GM19467 (cell line): Measurements from ENCODE around the gene SPI1.

Source experiments
- ATAC-seq: cut with Tn5 transposase; IDR thresholded peaks from one replicate; pipeline ENCODE4 v1.9.1; 2021; ENCODE audit warnings: mild to moderate bottlenecking, moderate library complexity; ENCODE audit not compliant: unreplicated experiment

The SPI1 gene

DNA sequence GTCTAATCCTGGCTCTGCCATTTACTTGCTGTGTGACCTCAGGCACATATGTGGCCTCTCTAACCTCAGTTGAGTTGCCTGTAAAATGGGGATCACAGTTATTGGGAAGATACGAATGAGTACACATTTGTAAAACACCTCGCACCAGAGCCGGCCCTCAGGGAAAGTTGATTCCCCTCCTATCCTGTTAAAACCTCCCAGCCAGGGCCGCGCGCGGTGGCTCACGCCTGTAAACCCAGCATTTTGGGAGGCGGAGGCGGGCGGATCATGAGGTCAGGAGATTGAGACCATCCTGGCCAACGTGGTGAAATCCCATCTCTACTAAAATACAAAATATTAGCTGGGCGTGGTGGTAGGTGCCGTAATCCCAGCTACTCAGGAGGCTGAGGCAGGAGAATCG is 18.0 kb downstream of the SPI1 start:
- no peak for ATAC-seq

DNA sequence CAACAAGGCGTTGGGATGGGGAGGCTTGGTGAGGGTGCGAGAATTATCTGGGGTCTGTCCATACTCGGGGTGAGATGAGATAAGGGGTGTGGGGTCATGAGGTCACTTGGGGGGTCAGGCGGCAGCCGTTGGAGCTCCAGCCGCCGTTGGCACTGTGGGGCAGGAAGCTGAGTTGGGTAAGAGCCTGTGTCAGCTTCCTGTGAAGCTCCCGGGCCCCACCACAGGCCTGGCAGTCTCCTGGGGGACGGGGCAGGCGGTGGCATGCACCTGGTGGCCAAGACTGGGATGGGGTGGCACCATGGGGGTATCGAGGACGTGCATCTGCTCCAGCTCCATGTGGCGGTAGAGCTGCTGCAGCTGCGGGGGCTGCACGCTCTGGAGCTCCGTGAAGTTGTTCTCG is 18.8 kb downstream of the SPI1 start:
- ATAC-seq: no peak

DNA sequence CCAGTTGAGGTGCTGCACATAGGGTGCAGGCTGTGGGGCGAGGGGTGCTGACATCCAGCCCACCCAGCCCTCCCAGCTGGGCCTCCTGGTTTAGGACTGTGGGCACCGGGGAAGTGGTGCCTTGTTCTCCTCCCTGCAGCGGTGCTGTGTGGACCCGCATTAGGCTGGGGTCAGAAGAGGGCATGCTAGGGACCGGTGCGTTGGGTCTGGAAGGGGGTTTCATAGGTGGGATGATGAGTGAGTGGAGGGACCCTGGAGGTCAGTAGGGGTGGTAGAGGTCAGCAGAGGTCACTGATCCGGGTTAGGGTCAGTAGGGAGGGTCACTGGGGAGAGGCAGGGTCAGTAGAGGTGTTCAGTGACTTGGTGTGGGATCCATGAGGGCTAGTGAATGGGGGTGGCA is 19.2 kb downstream of the SPI1 start:
- no peak for ATAC-seq

DNA sequence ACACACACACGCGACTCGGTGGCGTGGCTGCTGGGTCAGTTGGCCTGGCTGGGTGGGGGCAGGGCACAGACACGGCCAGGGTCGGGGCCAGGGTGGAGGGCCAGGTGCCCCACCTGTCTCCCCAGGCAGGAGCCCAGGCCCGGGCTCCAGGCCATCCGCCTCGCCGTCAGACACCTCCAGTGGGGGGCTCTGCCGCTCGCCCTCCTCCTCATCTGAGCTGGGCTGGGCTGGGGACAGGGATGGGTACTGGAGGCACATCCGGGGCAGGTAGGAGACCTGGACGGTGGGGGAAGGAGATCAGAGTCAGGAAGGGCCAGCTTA is 19.7 kb downstream of the SPI1 start:
- no peak for ATAC-seq

DNA sequence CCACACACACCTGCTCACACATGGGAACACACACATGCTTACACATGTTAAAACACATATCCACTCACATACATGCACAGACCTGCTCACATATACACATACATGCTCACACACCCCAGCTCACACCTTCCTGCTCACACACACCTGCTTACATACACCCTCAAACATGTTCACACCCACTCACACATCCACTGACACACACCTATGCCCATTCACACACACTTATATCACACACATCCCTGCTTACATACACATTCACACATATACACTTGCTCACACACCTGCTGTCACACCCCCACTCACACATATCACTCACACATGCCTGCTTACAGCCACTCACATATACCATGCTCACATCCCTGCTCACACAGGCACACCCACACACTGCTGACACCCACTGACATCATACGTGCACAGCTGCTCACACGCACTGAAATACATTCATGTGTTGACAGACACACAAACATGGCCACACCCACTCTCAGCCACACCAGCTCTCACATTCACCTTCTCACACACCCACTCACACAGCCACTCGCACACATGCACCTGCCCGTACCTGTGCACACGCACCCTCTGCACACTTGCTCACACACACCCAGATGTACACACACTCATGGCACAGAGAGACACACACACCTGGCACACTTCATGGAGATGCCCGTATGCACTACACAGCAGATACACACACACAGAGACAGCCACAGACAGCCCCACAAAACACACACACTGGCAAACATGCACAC is 20.2 kb downstream of the SPI1 start:
- no peak for ATAC-seq

DNA sequence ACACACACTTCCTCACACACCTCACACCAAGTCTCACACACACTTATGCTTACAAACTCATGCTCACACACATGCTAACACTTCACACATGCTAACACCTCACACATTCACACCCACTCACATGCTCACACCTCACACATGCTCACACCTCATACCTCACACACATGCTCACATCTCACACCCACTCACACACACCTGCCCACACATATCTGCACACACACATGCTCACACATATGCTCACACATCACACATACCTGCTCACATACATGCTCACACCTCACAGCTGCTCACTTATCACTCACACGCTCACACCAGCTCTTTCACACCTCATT is 21.4 kb downstream of the SPI1 start:
- no peak for ATAC-seq

DNA sequence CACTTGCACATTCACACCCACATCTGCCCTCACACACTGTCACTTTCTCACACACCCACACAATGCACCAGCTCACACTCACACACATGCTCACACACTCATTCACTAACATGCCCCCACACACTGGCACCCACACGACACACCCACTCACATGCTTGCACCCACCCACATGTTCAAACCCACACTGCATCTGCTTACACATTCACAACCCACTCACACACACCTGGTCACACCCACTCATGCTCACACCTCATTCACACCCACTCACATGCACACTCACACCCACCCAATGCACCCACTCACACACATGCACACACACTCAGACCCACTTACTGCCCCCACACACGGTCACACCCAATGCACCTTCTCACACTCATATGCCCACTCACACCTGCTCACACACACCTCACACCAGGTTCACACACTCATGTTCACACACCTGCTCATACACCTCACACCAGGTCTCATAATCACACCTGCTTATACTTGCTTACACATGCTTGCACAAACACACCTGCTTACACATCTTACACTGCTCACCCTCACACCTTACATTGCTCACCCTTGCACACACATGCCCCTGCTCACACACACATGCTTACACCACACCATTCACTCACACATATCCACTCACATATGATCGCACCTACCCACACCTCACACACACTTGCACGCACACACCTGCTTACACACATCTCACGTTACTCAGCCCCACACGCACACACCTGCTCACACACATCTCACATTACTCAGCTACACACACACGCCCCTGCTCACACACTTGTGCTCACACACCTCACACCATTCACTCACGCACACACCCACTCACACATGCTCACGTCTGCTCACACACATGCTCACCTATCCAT is 22.0 kb downstream of the SPI1 start:
- ATAC-seq: no peak

DNA sequence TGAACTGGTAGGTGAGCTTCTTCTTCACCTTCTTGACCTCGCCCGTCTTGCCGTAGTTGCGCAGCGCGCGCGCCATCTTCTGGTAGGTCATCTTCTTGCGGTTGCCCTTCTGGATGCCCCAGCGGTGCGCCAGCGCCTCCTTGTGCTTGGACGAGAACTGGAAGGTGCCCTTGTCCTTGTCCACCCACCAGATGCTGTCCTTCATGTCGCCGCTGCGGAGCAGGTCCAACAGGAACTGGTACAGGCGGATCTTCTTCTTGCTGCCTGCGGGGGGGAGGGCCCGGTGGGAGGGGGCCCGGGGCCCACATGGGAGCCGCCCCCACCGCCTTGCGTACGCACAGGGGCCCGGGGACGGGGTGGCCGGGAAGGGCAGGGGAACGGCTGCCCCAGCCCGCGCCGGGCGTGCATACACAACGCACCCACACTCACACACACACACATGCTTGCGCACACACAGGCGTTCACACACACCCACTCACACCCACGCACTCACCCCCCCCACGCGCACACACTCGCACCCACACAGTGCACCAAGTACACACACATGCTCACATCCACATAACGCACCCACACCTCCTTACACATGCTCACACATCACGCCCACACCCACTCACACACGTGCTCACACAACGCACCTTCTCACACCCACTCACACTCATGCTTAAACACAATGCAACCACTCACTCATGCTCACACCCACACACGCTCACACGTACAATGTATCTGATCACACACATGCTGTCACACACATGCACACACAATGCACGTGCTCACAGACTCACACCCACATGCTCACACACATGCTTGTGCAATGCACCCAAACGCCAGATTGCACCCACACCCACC is 22.8 kb downstream of the SPI1 start:
- ATAC-seq: no peak

DNA sequence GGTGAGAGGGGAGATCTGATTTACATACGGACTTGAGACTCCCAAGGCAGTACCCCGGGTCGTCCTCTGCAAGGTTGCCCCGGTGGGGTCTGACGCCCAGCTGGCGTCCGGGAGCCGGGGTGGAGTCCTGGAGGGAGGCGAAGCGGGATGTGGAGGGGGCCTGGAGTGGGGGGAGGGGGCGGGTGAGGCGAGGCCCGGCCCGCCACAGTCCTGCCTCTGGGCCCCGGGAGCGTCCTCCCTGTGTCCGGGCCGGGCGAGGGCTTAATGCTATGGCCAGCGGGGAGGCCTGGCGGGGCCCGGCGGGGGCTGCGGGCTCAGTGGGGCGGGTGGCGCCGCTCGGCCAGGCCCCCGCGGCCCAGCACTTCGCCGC is 23.4 kb downstream of the SPI1 start:
- ATAC-seq: no peak

DNA sequence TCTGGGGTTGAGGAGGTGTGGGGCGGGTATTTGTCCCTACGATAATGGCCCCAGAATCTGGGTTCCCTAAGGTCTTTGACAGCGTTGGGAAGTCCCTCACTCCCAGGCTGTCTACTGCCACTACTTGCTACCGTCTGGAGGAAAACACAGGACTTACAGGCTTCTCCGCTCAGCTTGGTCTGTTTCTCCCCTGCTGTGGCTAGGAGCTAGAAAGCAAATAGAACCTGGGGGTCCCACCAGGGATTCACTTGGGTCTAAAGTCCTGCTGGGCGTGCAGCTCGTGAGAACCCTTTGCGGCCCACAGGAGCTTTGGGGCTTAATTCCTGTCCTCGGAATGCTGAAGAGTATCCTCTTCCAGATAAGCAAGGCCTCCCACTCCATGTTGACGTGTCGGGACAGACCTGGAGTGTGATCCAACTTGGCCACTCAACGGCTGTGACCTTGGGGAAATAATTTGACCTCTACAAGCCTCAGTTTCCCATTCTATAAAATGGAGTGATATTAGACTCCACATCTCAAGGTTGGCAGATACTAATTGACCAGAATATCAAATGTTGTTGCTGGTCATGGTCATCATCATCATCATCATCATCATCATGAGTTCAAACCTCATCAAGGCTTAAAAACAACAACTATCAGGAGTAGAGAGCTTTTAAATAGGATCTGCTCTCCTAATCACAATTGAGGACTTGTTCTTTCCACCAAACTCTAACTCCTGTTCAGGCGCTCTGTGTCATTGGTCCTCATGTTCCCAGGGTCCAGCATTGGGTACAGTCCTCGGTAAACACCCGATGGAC is 24.2 kb downstream of the SPI1 start:
- no peak for ATAC-seq

DNA sequence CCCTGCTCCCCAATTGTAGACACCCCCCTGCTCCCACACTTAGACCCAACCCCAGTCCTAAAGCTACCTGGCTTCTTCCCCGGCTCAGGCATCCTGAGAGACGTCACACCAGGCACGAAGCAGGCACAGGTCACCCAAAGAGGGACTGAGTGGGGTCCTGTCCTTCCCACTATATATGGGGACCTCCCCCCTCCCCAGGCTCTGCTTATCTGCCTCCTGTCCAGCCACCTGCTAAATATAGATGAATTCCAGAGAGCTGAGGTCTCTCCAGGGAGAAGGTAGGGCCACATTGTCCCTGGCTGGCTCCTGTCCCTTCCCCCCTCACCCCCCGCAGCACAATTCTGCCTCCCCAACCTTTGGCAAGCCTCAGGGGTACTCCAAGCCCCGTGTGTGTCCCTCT is 25.8 kb downstream of the SPI1 start, which contains the start of gene MYBPC3:
Gene MYBPC3 (minus strand): TSS at position 147 of the 400 bp plus-strand sequence. CDS start 55 bp downstream, at position 92.
- ATAC-seq: no peak

DNA sequence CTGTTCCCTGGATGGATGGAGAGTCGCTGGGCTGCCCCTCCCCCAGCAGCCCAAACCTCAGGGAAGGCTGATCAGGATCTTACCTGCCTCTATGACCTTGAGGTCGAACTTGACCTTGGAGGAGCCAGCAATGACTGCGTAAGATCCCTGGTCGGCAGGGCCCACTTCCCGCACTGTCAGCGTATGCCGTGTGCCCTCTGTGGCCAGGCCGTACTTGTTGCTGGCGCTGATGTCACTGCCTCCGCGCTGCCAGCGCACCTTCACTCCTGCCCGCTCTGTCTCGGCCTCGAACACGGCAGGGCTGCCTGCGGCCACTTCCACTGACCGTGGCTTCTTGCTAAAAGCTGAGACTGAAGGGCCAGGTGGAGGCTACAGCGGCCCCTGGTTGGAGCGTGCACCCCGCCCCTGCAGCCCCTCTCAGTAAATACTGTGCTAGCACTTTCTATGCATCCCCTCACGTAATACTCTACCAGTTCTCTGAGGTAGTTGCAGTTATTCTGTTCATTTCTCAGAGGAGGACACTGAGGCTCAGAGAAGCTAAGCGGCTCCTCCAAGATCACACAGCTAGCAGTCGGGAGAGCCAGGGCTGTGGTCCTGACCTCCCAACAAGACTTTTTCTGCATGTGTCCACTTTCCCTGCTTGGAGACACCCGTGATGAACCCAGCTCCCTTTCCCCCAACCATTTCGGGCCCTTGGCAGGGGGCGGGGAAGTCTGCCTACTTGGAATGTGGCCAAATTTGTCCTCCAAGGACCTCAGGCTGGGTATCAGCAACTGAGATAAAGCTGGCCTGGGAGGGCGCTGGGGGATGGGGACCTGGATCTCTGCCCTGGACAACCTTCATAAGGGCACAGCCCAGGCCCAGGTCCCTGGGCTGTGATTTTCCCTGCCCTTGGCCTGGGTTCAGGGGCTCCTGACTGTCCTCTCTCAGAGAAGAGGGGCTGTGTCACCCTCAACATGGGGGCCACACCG is 26.9 kb downstream of the SPI1 start:
- ATAC-seq: no peak

DNA sequence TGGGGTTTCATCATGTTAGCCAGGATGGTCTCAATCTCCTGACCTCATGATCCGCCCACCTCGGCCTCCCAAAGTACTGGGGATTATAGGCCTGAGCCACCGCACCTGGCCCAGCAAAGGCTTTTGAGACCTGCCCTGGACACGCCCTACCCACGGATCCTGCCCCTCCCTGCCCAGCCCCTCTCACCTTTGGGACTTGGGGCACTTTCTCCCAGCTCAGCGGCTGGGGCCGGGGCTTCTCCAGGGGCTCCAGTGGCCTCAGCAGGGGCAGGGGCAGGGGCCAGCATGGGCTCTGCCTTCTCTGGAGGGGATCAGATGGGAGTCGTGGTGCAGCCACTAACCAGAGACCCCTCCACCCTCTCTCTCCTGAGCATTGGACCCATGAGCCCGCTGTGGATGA is 28.0 kb downstream of the SPI1 start:
- ATAC-seq: no peak

DNA sequence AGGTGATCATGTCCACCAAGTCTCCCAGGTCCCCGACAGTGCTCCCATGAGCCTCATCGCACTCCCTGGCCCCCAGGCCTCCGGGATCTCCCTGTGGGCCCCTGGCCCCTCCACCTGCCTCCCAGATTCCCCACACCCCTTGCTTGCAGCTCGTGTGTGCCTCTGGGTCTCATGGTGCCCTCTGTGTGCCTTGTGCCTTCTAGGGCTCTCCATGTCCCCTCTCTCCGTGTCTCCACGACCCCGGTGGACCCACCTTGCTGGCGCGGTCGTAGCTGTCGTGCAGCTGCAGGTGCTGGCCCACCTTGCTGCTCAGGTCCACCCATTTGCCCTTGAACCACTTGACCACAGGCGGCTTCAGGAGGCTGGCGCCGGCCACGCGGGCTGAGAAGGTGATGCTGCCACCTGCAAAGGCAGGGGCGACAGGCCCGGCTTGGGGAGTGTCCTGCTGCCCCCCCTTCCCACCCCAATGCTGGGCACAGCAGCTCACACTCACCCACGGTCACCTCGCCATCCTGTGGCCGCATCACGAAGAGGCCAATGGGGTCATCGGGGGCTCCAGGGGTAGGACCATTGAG is 28.7 kb downstream of the SPI1 start:
- ATAC-seq: no peak

DNA sequence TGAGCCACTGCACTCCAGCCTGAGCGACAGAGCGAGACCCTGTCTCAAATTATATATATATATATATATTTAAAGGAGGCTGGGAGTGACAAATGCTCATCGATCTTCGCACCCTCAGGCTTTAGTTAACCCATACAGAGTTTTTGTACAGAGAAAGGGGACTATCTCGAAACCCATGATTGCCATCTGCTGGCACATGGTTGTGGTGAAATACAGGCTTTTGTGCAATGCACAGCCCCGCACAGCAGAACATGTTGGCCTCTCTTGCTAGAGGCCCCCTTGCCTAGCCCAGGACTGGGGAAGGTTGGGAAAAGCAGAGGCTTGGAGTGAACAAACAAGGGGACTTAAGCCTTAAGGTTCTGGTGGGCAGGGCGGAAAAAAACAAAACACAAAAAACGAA is 29.5 kb downstream of the SPI1 start:
- no peak for ATAC-seq

DNA sequence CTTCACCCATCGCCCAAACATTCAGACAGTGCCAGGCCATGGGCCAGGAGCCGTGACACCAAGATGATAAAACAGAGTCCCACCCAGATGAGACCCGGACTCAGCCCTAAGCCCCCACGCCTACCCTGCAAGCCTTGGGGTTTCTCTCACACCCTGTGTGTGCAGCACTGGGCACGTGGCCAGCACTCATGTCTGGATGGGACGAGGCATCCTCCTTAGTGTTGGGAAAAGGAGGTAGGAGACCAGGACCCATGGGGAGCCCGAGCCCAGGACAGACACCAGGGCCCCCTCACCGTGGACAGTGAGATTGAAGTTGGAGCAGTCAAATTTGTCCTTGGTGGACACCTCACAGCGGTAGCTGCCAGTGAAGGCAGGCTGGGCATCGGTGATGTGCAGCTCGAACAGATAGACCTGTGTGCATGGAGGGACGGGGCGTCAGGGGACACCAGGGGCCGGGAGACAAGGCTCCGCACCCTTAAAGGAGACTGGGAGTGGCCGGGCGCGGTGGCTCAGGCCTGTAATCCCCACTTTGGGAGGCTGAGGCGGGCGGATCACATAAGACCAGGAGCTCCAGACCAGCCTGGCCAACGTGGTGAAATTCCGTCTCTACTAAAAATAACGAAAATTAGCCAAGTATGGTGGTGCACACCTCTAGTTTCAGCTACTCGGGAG is 30.1 kb downstream of the SPI1 start:
- no peak for ATAC-seq

DNA sequence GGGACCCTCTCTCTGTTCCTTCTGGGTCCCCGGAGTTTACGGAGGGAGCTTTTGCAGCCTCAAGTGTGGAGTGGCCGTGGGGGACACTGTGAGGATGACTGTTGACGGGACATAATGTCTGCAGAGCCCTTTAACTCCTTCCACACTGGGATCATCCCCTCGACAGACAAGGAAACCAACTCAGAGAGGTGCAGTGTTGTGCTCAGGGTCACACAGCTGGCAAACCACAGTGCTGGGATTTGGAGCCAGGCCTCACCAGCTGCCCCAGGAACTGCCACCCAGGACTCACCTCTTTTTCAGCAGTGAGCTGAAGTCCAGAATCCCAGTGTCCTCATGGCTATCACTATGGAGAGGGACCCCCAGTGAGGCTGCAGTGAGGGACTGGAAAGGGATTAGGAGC is 31.2 kb downstream of the SPI1 start:
- ATAC-seq: no peak

DNA sequence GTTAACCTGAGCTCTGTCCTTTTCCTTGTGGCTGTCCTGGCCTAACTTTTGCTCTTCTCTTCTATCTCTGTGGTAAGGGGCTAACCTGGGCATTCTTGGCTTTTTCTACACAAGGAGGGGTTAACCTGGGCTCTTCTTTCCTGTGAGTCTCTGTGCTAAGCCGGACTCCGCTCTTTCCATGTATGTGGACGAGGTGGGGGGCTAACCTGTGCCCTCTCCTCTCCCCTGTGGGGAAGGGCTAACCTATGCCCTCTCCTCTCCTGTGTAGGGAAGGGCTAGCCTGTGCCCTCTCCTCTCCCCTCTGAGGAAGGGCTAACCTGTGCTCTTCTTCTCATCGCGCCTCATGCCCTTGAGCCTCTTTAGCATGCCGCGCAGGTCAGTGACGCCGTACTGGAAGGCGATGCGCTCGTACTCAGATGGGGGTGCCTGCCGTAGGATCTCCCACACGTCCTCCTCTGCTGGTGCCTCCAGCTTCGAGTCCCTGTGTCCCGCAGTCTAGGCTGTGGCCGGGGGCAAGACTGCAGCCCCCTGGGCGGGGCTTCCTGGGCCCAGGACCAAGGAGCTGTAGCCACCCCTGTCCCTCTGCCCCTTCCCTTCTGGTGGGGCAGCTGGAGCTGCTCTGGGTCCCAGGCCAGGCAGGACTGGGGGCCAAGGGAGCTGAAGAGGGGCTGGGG is 32.3 kb downstream of the SPI1 start:
- no peak for ATAC-seq
